ENCODE results near the gene OXTR. TPM values are rescaled to one million over a fixed set of nuclear protein-coding genes. Genes with fewer than 3 reads are reported as not detected.

Gene OXTR
- total and polyA plus RNA-seq, 2 experiments from 2014 or later, result 5.5 to 9.3 TPM

GRCh38 chr3:8730656-8731055 is 38.8 kb downstream of the OXTR start:
- Histone ChIP-seq H4K20me1 (replicated peaks; ENCODE audit: insufficient read depth) (no peaks in the 10 kb centered on the region), H3K4me1 (ENCODE audit: insufficient read depth) (peaks cover 8% of the 10 kb centered on the region), H3K4me2 (no peak overlapping the region), H3K27me3 (ENCODE audit: insufficient read depth) (no peaks in the 10 kb centered on the region), H3K79me2 (replicated peaks; ENCODE audit: insufficient read depth) (no peaks in the 10 kb centered on the region), H3F3A (replicated peaks; ENCODE audit: low read depth) (no peaks in the 10 kb centered on the region), H3K9me2 (ENCODE audit: insufficient read depth) (no peaks in the 10 kb centered on the region; the same call in 1 of the 2 replicates), H3K36me3 (ENCODE audit: insufficient read depth) (no peaks in the 10 kb centered on the region), H3K4me3 (no peak overlapping the region), H2AFZ (no peak overlapping the region), H3K27ac (ENCODE audit: low read depth) (no peak overlapping the region)
- H3K36me3 Mint-ChIP-seq (ENCODE audit: low read depth), result no peaks in the 10 kb centered on the region; the same call in 2 of the 3 replicates
- H3K4me1 Mint-ChIP-seq, result peaks cover 16% of the 10 kb centered on the region
- H3K9me3 Mint-ChIP-seq, result peaks cover 6% of the 10 kb centered on the region; the same call in 1 of the 3 replicates
- no peak overlapping the region for H3K27ac Mint-ChIP-seq
- H3K27me3 Mint-ChIP-seq (ENCODE audit: insufficient read depth, low read depth, poor library complexity), result peaks cover 6% of the 10 kb centered on the region
- no peak for DNase-seq (ENCODE audit: low spot score)
- TF ChIP-seq, protein P1, sequence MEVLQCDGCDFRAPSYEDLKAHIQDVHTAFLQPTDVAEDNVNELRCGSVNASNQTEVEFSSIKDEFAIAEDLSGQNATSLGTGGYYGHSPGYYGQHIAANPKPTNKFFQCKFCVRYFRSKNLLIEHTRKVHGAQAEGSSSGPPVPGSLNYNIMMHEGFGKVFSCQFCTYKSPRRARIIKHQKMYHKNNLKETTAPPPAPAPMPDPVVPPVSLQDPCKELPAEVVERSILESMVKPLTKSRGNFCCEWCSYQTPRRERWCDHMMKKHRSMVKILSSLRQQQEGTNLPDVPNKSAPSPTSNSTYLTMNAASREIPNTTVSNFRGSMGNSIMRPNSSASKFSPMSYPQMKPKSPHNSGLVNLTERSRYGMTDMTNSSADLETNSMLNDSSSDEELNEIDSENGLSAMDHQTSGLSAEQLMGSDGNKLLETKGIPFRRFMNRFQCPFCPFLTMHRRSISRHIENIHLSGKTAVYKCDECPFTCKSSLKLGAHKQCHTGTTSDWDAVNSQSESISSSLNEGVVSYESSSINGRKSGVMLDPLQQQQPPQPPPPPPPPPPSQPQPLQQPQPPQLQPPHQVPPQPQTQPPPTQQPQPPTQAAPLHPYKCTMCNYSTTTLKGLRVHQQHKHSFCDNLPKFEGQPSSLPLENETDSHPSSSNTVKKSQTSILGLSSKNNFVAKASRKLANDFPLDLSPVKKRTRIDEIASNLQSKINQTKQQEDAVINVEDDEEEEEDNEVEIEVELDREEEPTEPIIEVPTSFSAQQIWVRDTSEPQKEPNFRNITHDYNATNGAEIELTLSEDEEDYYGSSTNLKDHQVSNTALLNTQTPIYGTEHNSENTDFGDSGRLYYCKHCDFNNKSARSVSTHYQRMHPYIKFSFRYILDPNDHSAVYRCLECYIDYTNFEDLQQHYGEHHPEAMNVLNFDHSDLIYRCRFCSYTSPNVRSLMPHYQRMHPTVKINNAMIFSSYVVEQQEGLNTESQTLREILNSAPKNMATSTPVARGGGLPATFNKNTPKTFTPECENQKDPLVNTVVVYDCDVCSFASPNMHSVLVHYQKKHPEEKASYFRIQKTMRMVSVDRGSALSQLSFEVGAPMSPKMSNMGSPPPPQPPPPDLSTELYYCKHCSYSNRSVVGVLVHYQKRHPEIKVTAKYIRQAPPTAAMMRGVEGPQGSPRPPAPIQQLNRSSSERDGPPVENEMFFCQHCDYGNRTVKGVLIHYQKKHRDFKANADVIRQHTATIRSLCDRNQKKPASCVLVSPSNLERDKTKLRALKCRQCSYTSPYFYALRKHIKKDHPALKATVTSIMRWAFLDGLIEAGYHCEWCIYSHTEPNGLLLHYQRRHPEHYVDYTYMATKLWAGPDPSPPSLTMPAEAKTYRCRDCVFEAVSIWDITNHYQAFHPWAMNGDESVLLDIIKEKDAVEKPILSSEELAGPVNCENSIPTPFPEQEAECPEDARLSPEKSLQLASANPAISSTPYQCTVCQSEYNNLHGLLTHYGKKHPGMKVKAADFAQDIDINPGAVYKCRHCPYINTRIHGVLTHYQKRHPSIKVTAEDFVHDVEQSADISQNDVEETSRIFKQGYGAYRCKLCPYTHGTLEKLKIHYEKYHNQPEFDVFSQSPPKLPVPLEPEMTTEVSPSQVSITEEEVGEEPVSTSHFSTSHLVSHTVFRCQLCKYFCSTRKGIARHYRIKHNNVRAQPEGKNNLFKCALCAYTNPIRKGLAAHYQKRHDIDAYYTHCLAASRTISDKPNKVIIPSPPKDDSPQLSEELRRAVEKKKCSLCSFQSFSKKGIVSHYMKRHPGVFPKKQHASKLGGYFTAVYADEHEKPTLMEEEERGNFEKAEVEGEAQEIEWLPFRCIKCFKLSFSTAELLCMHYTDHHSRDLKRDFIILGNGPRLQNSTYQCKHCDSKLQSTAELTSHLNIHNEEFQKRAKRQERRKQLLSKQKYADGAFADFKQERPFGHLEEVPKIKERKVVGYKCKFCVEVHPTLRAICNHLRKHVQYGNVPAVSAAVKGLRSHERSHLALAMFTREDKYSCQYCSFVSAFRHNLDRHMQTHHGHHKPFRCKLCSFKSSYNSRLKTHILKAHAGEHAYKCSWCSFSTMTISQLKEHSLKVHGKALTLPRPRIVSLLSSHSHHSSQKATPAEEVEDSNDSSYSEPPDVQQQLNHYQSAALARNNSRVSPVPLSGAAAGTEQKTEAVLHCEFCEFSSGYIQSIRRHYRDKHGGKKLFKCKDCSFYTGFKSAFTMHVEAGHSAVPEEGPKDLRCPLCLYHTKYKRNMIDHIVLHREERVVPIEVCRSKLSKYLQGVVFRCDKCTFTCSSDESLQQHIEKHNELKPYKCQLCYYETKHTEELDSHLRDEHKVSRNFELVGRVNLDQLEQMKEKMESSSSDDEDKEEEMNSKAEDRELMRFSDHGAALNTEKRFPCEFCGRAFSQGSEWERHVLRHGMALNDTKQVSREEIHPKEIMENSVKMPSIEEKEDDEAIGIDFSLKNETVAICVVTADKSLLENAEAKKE (CRISPR knock-in tag; IDR thresholded peaks at IDR 0.05), result no peak
- TF ChIP-seq NANOG (IDR thresholded peaks at IDR 0.05; ENCODE audit: borderline replicate concordance) (no peak), ZNF114 (CRISPR knock-in tag; IDR thresholded peaks at IDR 0.05) (no peak), EZH2 (IDR thresholded peaks at IDR 0.05; ENCODE audit: low read depth, unreplicated experiment) (no peak), CREB1 (CRISPR knock-in tag; IDR thresholded peaks at IDR 0.05; ENCODE audit: low read depth) (no peak), JUNB (IDR thresholded peaks at IDR 0.05; ENCODE audit: unreplicated experiment) (no peak), ZNF331 (CRISPR knock-in tag; IDR thresholded peaks at IDR 0.05; ENCODE audit: low read depth) (no peak), POLR2AphosphoS5 (IDR thresholded peaks at IDR 0.05; ENCODE audit: low read depth) (no peak), STAT1 (IDR thresholded peaks at IDR 0.05; ENCODE audit: unreplicated experiment) (no peak), EZH2phosphoT487 (IDR thresholded peaks at IDR 0.05; ENCODE audit: unreplicated experiment) (no peak)
- TF ChIP-seq, protein P2, sequence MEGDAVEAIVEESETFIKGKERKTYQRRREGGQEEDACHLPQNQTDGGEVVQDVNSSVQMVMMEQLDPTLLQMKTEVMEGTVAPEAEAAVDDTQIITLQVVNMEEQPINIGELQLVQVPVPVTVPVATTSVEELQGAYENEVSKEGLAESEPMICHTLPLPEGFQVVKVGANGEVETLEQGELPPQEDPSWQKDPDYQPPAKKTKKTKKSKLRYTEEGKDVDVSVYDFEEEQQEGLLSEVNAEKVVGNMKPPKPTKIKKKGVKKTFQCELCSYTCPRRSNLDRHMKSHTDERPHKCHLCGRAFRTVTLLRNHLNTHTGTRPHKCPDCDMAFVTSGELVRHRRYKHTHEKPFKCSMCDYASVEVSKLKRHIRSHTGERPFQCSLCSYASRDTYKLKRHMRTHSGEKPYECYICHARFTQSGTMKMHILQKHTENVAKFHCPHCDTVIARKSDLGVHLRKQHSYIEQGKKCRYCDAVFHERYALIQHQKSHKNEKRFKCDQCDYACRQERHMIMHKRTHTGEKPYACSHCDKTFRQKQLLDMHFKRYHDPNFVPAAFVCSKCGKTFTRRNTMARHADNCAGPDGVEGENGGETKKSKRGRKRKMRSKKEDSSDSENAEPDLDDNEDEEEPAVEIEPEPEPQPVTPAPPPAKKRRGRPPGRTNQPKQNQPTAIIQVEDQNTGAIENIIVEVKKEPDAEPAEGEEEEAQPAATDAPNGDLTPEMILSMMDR (conservative IDR thresholded peaks at IDR 0.05; ENCODE audit: low read depth in 2 of 2), result no peak
- TF ChIP-seq, protein P3, sequence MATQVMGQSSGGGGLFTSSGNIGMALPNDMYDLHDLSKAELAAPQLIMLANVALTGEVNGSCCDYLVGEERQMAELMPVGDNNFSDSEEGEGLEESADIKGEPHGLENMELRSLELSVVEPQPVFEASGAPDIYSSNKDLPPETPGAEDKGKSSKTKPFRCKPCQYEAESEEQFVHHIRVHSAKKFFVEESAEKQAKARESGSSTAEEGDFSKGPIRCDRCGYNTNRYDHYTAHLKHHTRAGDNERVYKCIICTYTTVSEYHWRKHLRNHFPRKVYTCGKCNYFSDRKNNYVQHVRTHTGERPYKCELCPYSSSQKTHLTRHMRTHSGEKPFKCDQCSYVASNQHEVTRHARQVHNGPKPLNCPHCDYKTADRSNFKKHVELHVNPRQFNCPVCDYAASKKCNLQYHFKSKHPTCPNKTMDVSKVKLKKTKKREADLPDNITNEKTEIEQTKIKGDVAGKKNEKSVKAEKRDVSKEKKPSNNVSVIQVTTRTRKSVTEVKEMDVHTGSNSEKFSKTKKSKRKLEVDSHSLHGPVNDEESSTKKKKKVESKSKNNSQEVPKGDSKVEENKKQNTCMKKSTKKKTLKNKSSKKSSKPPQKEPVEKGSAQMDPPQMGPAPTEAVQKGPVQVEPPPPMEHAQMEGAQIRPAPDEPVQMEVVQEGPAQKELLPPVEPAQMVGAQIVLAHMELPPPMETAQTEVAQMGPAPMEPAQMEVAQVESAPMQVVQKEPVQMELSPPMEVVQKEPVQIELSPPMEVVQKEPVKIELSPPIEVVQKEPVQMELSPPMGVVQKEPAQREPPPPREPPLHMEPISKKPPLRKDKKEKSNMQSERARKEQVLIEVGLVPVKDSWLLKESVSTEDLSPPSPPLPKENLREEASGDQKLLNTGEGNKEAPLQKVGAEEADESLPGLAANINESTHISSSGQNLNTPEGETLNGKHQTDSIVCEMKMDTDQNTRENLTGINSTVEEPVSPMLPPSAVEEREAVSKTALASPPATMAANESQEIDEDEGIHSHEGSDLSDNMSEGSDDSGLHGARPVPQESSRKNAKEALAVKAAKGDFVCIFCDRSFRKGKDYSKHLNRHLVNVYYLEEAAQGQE (IDR thresholded peaks at IDR 0.05; ENCODE audit: unreplicated experiment), result no peak
- TF ChIP-seq, protein P4, sequence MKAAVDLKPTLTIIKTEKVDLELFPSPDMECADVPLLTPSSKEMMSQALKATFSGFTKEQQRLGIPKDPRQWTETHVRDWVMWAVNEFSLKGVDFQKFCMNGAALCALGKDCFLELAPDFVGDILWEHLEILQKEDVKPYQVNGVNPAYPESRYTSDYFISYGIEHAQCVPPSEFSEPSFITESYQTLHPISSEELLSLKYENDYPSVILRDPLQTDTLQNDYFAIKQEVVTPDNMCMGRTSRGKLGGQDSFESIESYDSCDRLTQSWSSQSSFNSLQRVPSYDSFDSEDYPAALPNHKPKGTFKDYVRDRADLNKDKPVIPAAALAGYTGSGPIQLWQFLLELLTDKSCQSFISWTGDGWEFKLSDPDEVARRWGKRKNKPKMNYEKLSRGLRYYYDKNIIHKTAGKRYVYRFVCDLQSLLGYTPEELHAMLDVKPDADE (IDR thresholded peaks at IDR 0.05), result no peak
- H3K4me3 Mint-ChIP-seq, result no peak overlapping the region
- ATAC-seq, result no peak
